ENCODE data around the gene MAP3K3.

MAP3K3 gene

DNA sequence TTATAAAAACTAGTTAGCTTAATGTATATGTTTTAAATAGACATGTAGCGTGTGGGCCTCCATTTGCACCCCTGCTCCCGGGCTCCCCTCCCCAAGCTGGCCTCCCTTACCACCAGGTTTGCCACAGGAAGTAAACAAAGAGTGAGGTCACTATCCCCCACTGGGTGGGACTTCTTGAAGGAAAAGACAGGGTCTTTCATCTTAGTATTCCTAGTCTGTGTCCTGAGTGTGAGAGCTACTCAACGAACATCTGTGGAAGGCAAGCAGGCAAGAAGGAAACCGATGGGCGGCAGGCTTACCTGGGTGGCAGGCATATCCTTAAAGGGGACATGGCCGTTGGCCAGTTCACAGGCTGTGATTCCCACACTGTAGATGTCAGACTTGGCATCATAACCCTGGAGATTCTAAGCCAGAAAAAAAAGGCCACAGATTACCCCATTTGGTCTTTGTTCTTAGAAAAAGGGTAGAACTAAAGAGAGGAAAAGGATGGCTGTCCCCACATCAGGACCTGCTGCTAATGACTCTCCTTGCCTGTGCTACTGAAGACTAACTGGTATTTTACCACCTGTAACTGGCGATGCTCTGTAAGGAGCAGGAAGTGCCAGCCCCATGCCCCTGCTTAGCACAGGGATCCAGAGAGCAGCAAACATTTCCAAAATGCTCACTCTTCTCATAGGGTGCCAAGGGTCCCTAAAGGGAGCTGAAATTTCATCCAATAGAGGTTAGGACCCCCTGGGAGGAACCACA, 84.3 kb downstream of the MAP3K3 start:
- TF ChIP-seq CTCF (IDR thresholded peaks at IDR 0.05), result no peak

DNA sequence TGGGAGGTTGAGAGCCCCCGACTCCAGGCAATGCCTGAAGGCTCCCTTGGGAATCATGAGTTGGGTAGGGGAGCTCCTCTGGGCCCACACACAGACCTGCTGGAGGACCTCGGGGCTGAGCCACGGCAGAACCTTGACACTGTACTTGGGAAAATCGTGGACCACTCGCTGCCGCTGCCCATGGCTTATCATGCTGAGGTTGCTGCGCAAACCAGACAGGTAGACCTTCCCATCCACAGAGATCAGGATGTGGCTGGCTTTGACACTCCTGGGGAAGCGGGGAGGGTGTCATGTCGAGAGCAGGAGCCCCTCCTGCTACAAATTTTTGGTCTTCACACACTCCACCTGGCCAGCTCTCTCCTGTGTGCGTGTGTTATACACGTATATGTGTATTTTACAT, 84.9 kb downstream of the MAP3K3 start:
- TF ChIP-seq CTCF (IDR thresholded peaks at IDR 0.05), result no peak

- no peak for TF ChIP-seq CTCF (IDR thresholded peaks at IDR 0.05)
Observed at GRCh38 chr17:63709110-63709509, 86.9 kb downstream of the MAP3K3 start.

GRCh38 chr17:63714550-63715277, 92.5 kb downstream of the MAP3K3 start:
- TF ChIP-seq CTCF (IDR thresholded peaks at IDR 0.05), result no peak

DNA sequence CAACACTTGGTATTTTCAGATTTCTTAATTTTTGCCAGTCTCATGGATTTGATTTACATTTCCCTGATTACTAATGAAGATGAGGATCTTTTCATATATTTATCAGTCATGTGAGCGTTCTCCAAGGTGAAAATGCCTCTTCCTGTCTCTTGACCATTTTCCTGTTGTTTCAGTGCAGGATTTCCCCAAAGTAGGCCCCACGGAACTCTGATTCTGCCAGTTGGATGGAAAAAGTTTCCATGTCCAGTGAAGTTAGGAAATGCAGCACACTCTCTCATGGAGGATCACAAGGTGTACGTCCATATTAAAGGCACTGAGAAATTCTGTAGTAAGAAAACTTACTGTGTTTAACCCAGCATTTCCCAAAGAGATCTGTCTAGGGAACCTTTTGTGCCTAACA, 94.2 kb downstream of the MAP3K3 start:
- no peak for TF ChIP-seq CTCF (IDR thresholded peaks at IDR 0.05)

DNA sequence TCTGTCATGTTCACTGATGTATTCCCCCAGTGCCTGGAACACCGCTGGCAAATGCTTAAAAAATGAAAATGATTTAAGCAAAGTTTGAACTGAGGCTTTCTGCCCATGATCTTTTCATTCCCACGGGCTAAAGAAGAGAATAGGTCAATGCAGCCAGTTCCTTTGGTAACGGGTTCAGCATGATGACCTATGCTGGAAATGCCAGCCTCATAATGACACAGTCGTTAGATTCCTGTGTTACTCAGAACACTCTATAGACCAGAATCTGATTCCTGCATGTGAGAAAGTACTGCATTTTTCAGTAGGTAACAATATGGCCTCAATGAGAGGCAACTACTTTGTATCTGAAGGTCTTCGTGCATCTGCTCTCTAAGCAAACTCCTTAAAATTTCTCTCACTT, 96.8 kb downstream of the MAP3K3 start:
- TF ChIP-seq CTCF (IDR thresholded peaks at IDR 0.05), result no peak

DNA sequence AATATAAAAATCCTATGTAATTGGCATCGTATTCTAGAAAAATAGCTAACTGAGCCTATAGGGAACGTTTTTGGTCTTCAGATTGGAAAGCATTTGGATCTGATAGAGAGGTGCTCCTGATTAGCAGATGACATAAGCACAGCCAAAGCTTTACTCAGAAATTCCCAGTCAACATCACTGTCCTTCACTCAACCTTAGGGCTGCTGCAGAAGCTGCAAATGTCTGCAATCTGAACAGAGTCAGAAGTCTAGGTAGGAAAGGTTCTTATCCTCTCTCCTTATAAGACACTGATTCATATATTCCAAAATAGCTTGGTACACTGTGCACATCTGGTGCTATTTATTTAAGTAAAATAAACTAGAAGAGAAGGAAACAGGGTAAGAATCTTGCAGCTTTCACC, 100.2 kb downstream of the MAP3K3 start:
- TF ChIP-seq CTCF (IDR thresholded peaks at IDR 0.05), result no peak
